AG10803 (cell line): ENCODE results near the gene SPP1.

Experiments
- DNase-seq: peaks from one replicate; pipeline ENCODE4 v3.0.0; 2010; ENCODE audit warnings: low read depth
- H3K4me3 ChIP-seq: 2 replicates; pipeline ENCODE4 v1.5.1; 2011; ENCODE audit warnings: mild to moderate bottlenecking, low read length, control low read depth
- TF ChIP-seq, protein P1 (sequence below): conservative IDR thresholded peaks from 2 replicates; pipeline ENCODE4 v1.5.1; 2011; ENCODE audit warnings: mild to moderate bottlenecking, low read length, control low read depth, inconsistent platforms

Gene SPP1

GRCh38 chr4:87975466-87975865 lies at the start of gene SPP1:
Gene SPP1 (plus strand): TSS chr4:87975714. CDS start chr4:87976896, 1,182 bp downstream.
- no peak for DNase-seq
- H3K4me3 ChIP-seq: no peak within 1 kb of the TSS

DNA sequence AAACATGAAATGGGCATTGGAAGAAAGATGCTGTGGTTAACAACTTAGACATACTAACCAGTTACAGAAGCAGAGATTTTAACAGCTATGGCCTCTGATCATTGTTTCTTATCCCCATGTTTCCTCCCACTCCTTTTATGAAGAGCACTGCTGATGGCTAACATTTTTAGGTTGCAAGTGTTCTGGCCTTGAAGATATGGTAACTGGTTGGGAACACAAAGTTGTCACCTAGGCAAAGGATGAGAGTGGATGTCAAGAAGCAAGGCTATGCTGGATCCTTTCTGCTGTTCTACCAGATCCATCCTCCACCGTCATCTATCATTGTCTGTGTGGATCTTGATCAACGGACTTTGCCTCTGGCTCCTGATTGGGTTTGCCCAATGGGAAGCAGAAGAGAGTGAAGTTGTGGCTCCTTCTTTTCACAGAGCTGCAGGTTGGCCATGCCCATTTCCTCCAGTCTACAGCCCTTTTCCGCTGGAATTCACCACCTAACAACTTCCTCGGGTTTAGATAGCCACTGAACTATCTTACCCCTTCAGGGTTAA lies 48.9 kb upstream of the SPP1 start:
- TF ChIP-seq, protein P1, sequence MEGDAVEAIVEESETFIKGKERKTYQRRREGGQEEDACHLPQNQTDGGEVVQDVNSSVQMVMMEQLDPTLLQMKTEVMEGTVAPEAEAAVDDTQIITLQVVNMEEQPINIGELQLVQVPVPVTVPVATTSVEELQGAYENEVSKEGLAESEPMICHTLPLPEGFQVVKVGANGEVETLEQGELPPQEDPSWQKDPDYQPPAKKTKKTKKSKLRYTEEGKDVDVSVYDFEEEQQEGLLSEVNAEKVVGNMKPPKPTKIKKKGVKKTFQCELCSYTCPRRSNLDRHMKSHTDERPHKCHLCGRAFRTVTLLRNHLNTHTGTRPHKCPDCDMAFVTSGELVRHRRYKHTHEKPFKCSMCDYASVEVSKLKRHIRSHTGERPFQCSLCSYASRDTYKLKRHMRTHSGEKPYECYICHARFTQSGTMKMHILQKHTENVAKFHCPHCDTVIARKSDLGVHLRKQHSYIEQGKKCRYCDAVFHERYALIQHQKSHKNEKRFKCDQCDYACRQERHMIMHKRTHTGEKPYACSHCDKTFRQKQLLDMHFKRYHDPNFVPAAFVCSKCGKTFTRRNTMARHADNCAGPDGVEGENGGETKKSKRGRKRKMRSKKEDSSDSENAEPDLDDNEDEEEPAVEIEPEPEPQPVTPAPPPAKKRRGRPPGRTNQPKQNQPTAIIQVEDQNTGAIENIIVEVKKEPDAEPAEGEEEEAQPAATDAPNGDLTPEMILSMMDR: no peak
- no peak for DNase-seq
- no peak overlapping the region for H3K4me3 ChIP-seq

More at GRCh38 chr4:87975466-87975865, at the start of gene SPP1:
- TF ChIP-seq, protein P1: no peak

DNA sequence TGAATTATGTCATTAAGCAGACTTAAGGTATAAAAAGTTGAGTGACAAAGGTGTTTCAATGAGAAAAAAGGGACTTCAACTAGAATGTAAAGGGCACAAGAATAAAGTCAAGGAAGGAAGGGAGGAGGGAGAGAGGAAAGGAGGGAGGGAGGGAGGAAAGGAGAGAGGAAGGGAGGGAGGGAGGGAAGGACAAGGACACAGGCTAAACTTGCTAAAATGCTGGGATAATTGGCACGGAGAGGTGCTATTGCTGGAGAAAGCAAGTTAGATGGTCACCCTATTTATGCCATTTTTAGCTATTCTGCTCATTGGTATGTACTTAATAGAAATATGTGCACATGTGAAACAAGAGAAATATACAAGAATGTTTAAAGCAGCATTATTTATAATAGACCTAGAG lies 44.9 kb upstream of the SPP1 start:
- no peak for DNase-seq
- H3K4me3 ChIP-seq: no peak overlapping the region
- TF ChIP-seq, protein P1: no peak

GRCh38 chr4:87931932-87932331 lies 43.6 kb upstream of the SPP1 start:
- no peak for DNase-seq
- H3K4me3 ChIP-seq: no peak overlapping the region
- TF ChIP-seq, protein P1: no peak

- TF ChIP-seq, protein P1: no peak
- no peak overlapping the region for H3K4me3 ChIP-seq
- no peak for DNase-seq
Observed at GRCh38 chr4:87932718-87933141, 42.8 kb upstream of the SPP1 start.

- TF ChIP-seq, protein P1: no peak
- no peak for DNase-seq
- no peak overlapping the region for H3K4me3 ChIP-seq
Observed at GRCh38 chr4:87933337-87933736, 42.2 kb upstream of the SPP1 start.

DNA sequence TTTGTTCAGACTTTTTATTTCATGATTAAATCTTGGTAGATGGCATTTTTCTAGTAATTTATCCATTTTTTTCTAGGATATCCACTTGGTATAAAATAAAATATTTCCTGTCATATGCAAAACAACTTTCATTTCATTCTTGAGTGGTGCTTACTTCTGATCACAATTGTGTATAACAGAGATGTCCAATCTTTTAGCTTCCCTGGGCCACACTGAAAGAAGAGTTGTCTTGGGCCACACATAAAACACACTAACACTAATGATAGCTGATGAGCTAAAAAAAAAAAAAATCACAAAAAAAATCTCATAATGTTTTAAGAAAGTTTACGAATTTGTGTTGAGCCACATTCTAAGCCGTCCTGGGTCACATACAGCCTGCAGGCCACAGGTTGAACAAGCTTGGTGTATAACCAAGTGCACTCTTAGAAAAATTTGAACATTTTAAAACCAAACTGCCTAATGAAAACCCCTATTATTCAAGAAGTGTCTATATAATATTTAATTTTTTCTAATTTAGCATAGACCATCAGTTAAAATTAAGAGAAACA lies 41.3 kb upstream of the SPP1 start:
- no peak for DNase-seq
- H3K4me3 ChIP-seq: no peak overlapping the region

More for the DNA sequence above, 41.3 kb upstream of the SPP1 start:
- TF ChIP-seq, protein P1: no peak
